ENCODE data around the gene PLXNB2.
A peak's percentile ranks its signal among the peaks of the same experiment; 100 is the strongest.

Gene PLXNB2

DNA sequence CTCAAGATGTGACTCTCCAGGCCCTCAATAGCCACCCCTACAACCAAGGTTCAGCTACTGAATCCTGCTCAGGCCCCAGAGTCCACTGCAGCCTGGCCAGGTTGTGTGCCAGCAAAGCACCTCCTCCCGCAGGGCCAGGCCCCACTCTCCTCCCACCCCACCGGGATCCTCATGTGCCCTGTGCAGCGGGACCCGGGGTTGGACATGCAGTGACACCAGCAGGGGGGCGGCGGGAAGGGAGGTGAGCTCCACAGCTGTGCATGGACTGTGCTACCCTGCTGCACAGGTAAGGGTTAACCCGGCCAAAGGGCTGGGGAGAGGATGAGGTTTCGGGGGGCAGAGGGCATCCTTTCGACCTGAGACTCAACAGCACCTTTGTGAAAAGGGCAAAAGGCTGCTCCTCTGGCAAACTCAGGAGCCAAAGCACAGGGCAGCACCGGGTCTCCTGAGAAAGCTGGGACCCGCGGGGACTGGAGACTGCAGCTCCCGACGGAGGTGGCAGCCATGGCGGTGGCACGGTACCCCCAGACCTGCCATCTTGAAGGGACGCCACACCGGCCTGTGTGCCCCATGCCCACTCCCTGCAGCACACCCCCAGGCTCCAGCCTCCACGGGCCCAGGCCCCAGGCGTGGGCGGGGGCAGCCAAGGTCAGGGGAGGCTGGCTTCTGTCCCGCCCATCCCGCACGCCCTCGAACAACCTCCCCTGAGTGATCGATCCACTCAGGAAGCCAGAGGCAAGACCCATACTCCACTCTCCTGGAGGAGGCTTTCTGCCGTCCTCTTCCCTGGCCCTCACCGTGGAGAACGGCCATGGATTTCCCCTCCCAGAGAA lies 10.6 kb downstream of the PLXNB2 start:
- TF ChIP-seq TAF1 (IDR thresholded peaks at IDR 0.05; ENCODE audit: low read depth, low read length) (no peak), POLR2AphosphoS5 (IDR thresholded peaks at IDR 0.05; ENCODE audit: low read depth, low read length) (no peak), PAX5 (IDR thresholded peaks at IDR 0.05; ENCODE audit: insufficient read depth, low read length, severe bottlenecking) (no peak), SPI1 (IDR thresholded peaks at IDR 0.05; ENCODE audit: low read depth, low read length) (no peak), POU2F2 (IDR thresholded peaks at IDR 0.05; ENCODE audit: low read depth, low read length) (no peak), POLR2A (IDR thresholded peaks at IDR 0.05; ENCODE audit: low read depth, low read length) (no peak)
- no peak for DNase-seq (ENCODE audit: insufficient read length, low spot score)
- FAIRE-seq = no peak

DNA sequence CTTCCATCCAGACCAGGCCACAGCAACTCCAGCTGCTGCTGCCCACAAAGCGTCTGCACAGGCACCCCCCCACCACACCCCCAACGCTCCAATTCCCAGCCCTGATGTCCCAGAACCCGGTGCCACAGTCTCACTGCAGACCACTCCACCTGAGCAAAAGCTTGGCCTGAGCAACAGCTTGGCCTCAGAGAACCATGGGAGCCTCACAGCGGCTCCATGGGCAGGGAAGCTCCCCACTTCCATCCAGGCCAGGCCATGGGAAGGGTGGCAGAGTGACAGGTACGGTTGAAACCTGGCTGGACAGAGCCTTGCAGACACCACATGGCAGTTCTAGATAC lies 13.2 kb downstream of the PLXNB2 start:
- DNase-seq (ENCODE audit: insufficient read length, low spot score) = no peak
- TF ChIP-seq PAX5 (IDR thresholded peaks at IDR 0.05; ENCODE audit: insufficient read depth, low read length, severe bottlenecking) (no peak), SPI1 (IDR thresholded peaks at IDR 0.05; ENCODE audit: low read depth, low read length) (no peak), POLR2A (IDR thresholded peaks at IDR 0.05; ENCODE audit: low read depth, low read length) (no peak), POU2F2 (IDR thresholded peaks at IDR 0.05; ENCODE audit: low read depth, low read length) (no peak), TAF1 (IDR thresholded peaks at IDR 0.05; ENCODE audit: low read depth, low read length) (no peak), POLR2AphosphoS5 (IDR thresholded peaks at IDR 0.05; ENCODE audit: low read depth, low read length) (no peak)
- peak; percentile 57 for FAIRE-seq

DNA sequence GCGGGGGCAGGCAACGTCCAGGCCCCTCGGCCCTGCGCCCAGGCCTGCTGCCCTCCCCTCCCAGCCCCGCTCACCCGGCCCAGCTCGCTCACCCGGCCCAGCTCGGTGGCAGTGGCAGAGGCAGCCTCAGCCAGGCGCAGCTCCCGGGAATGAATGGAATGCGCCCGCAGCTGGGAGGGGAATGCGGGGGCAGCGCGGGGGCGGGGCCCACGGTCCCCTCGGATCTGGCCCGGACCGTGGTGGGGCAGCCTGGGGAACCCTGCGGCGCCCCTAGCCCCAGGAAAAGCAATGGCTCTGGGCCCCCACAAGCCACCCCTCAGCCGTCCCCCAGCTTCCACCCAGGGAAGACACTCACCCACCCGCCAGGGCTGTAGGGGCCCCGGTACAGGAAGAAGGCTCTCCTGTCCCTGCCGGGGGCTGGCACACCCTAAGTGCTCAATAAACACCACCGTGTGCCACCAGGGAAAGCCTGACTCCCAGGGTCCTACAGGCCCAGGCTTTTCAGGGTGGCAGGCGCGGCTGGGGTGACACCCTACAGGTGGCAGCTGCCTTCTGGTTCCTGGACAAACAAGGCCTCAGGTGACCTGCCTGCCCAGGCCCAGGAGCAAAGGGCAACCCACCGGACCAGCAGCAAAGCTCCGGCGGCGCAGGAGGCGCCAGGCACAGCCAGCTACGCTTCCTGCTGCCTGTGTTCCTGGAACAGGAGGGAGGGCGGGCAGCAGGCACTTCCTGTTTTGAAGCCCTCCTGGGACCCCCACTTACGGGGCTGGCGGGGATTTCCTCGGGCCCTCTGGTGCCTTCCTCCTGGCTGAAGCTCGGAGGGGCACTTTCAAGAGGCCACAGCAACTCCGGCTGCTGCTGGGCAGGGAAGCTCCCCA lies 13.8 kb downstream of the PLXNB2 start:
- DNase-seq (ENCODE audit: insufficient read length, low spot score) = no peak
- peak; percentile 64 for TF ChIP-seq SPI1 (IDR thresholded peaks at IDR 0.05; ENCODE audit: low read depth, low read length)
- TF ChIP-seq POU2F2 (IDR thresholded peaks at IDR 0.05; ENCODE audit: low read depth, low read length) = no peak
- FAIRE-seq = no peak

DNA sequence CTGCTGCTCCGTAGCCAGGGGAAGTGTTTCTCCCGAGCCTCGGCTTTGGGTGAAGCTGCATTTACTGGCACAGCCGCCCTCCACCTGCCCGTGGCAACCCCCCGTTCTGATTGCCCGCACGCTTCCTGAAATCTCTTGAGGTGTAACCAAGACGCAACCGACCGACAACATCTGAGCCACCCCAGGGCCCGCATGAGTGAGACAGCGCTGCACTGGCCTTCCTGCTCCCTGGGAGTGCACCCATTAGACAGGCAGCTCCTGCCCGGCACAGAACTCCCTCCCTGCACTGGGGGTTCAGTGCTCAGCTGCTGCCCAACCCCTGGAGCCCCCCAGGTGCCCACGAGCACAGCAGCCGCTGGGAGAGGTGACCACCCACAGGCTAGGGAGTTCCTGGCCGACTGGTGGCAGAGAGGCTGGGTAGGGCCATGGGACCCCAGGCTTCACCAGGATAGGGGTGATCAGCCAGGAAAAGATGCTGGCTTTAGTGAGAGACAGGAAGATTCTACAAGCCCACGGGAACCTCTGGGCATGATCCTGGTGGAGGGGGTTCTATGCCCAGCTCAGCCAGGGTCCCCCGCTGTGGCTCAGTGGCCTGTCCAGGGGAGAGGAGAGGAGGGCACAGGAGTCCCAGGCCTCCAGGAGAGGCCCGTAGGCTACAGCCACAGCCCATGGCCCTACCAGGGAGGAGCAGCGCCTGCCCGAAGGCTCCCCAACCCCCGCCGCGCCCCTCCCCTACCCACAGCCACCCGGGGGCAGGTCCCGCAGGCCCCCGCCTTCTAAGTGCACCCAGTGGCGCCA lies 14.6 kb downstream of the PLXNB2 start:
- DNase-seq (ENCODE audit: insufficient read length, low spot score) (no peak), FAIRE-seq (peak; percentile 91)
- TF ChIP-seq PAX5 (IDR thresholded peaks at IDR 0.05; ENCODE audit: insufficient read depth, low read length, severe bottlenecking) (no peak), TAF1 (IDR thresholded peaks at IDR 0.05; ENCODE audit: low read depth, low read length) (no peak), POLR2A (IDR thresholded peaks at IDR 0.05; ENCODE audit: low read depth, low read length) (no peak), SPI1 (IDR thresholded peaks at IDR 0.05; ENCODE audit: low read depth, low read length) (no peak), POLR2AphosphoS5 (IDR thresholded peaks at IDR 0.05; ENCODE audit: low read depth, low read length) (no peak), POU2F2 (IDR thresholded peaks at IDR 0.05; ENCODE audit: low read depth, low read length) (no peak)

DNA sequence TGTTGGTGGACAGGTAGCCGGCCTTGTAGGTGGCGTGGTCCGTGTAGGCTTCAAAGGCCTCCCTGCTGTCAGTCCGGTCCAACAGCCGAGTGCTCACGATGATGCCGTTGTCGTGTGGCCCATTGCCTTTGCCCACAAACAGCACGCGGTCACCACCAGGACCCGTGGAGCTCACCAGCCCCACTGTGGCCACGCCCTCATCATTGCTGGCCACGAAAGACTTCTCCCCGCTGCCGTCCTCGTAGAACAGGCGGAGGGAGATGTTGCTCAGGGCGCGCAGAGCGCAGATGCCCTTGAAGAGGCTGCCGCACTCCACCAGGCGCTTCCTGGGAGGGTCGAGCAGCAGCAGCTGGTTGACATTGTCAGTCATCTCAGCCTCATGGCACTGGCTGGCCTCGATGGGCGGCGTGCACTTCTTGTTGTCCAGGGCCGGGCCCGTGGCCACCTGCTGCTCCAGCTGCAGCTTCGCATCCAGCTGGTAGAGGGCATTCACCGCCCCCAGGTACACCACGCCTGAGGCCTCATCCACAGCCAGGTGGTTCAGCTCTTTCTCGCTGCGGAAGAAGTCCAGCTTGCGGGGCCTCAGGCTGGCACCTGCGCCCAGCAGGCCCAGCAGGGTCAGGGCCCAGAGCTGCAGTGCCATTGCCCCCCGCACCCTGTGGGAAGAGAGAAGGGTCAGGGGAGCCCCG lies 17.4 kb downstream of the PLXNB2 start:
- TF ChIP-seq SPI1 (IDR thresholded peaks at IDR 0.05; ENCODE audit: low read depth, low read length) (no peak), POLR2A (IDR thresholded peaks at IDR 0.05; ENCODE audit: low read depth, low read length) (no peak), POU2F2 (IDR thresholded peaks at IDR 0.05; ENCODE audit: low read depth, low read length) (no peak), TAF1 (IDR thresholded peaks at IDR 0.05; ENCODE audit: low read depth, low read length) (no peak), POLR2AphosphoS5 (IDR thresholded peaks at IDR 0.05; ENCODE audit: low read depth, low read length) (no peak), PAX5 (IDR thresholded peaks at IDR 0.05; ENCODE audit: insufficient read depth, low read length, severe bottlenecking) (no peak)
- DNase-seq (ENCODE audit: insufficient read length, low spot score) = no peak
- FAIRE-seq = no peak

DNA sequence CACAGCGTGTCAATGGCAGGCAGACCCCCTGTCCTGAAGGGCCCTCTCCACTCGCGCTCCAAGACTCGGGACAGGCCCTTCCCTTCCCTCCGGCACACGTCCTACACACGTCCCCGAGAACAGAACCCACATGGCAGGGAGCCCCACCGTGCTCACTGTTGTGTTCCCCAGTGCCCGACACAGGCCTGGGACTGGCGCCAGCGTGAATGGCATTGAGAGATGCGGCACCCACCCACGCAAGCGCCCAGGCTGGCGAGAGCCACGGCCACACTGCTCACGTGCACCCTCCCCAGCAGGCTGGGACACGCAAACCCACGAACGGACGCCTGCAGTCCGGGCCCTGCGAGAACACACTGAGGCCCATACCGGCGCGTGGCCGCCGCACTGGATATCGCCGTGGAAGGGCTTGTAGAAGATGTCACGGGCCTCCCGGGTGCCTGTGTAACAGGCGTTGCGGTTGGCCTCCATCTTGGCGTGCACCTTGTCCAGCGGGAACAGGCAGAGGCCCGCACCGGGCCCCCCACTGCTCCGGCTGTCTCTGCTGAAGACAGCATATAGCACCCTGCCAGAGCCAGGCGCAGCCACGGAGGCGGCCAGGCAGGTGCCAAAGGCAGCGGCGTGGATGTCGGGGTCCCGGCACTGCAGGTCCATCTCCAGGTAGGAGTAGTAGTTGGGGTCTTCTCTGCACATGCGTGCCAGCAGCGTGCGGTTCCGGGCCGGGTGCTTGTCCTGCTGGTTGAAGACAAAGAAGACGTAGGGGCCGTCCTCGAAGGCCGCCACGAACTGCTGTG lies 18.1 kb downstream of the PLXNB2 start:
- DNase-seq (ENCODE audit: insufficient read length, low spot score) = no peak
- no peak for FAIRE-seq
- TF ChIP-seq PAX5 (IDR thresholded peaks at IDR 0.05; ENCODE audit: insufficient read depth, low read length, severe bottlenecking) (no peak), POLR2A (IDR thresholded peaks at IDR 0.05; ENCODE audit: low read depth, low read length) (no peak), POLR2AphosphoS5 (IDR thresholded peaks at IDR 0.05; ENCODE audit: low read depth, low read length) (no peak), TAF1 (IDR thresholded peaks at IDR 0.05; ENCODE audit: low read depth, low read length) (no peak), SPI1 (IDR thresholded peaks at IDR 0.05; ENCODE audit: low read depth, low read length) (no peak), POU2F2 (IDR thresholded peaks at IDR 0.05; ENCODE audit: low read depth, low read length) (no peak)

DNA sequence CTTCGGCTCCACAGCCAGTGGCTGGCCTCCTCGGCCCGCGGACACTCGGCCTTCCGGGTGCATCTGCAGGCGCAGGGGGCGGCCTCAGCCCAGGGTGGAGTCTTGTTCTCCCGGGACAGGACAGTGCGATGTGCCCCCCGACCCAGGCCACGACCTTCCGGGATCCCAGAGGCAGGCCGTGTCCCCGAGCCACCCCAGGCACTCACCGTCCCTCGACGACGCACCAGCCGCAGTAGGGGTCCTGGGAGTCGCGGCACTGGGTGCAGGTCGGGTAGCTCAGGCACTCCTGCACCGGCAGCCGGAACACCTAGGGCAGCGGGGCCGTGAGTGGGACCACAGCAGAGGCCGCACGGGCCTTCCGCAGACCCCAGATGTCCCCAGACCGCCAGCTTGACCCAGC lies 19.7 kb downstream of the PLXNB2 start:
- FAIRE-seq (no peak), DNase-seq (ENCODE audit: insufficient read length, low spot score) (no peak)
- TF ChIP-seq POLR2AphosphoS5 (IDR thresholded peaks at IDR 0.05; ENCODE audit: low read depth, low read length) (no peak), SPI1 (IDR thresholded peaks at IDR 0.05; ENCODE audit: low read depth, low read length) (no peak), POU2F2 (IDR thresholded peaks at IDR 0.05; ENCODE audit: low read depth, low read length) (no peak), PAX5 (IDR thresholded peaks at IDR 0.05; ENCODE audit: insufficient read depth, low read length, severe bottlenecking) (no peak), POLR2A (IDR thresholded peaks at IDR 0.05; ENCODE audit: low read depth, low read length) (no peak), TAF1 (IDR thresholded peaks at IDR 0.05; ENCODE audit: low read depth, low read length) (no peak)

DNA sequence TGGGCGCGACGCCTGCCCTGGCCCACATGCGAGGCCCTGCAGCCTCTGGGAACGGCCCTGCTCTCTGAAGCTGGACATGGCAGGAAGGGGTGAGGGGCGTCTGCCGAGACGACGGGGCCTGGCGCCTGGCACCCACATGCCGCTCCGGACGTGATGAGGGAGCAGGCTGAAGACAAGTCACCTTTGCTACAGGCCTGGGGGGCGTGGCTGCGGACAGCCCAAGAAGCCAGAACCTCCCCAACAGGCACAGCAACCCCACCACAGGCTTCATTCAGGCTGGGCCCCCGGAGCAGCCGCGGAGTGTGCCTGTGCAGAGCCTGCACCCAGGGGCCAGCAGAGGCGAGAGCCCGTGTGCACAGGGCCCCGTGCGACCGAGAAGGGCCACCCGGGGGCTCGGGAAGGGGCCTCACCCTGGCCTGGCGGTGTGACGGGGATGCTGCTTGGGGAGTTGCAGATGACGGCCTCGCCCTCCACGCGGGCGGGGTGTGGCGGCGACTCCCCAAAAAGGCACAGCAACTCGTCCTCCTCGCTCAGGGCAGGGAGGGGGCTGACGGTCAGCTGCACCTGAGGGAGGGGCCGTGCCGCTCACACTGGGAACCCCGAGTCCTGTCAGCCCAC lies 20.6 kb downstream of the PLXNB2 start:
- TF ChIP-seq TAF1 (IDR thresholded peaks at IDR 0.05; ENCODE audit: low read depth, low read length) (no peak), POLR2A (IDR thresholded peaks at IDR 0.05; ENCODE audit: low read depth, low read length) (no peak), SPI1 (IDR thresholded peaks at IDR 0.05; ENCODE audit: low read depth, low read length) (no peak), PAX5 (IDR thresholded peaks at IDR 0.05; ENCODE audit: insufficient read depth, low read length, severe bottlenecking) (no peak), POU2F2 (IDR thresholded peaks at IDR 0.05; ENCODE audit: low read depth, low read length) (no peak), POLR2AphosphoS5 (IDR thresholded peaks at IDR 0.05; ENCODE audit: low read depth, low read length) (no peak)
- DNase-seq (ENCODE audit: insufficient read length, low spot score) = no peak
- FAIRE-seq = no peak

All from GM12891 (cell line).